OCI-LY7 (cell line): ENCODE data around the gene CDC42EP1. TPM values are rescaled to one million over a fixed set of nuclear protein-coding genes. Genes with fewer than 3 reads are reported as not detected.

Experiments used
- BruUV-seq: library from RNA; stranded (reverse); fragments of 400-500 nt; replicated peaks from 2 replicates; lab custom pipeline; 2021; lab: Mats Ljungman, UMichigan
- CTCF ChIA-PET: fragments of 300-600 bp; sonication (Branson Sonifier 250); formaldehyde crosslinking; loops from one replicate; lab custom pipeline; 2022; ENCODE audit warnings: antibody characterized with exemption; ENCODE audit not compliant: unreplicated experiment; lab: Charles Lee
- POLR2A ChIA-PET: fragments of 300-600 bp; sonication (Branson Sonifier 250); formaldehyde crosslinking; loops from one replicate; lab custom pipeline; 2022; ENCODE audit warnings: antibody characterized with exemption; lab: Charles Lee
- DNase-seq: peaks from one replicate; pipeline ENCODE4 v3.0.0-alpha.2; 2015; ENCODE audit warnings: low spot score
- H2AFZ ChIP-seq: fragments of 200-600 bp; sonication (generic), shearing (Covaris generic); 2 replicates; pipeline ENCODE4 v1.6.1; 2014; ENCODE audit warnings: mild to moderate bottlenecking, antibody characterized with exemption, low read length, moderate library complexity
- H3K27ac ChIP-seq: fragments of 200-600 bp; sonication (generic); 2 replicates; pipeline ENCODE4 v1.5.1; 2014; ENCODE audit warnings: mixed run types, low read depth, mild to moderate bottlenecking, moderate library complexity, low read length, inconsistent platforms; ENCODE audit not compliant: poor library complexity, severe bottlenecking
- H3K36me3 ChIP-seq: fragments of 200-600 bp; sonication (generic); 2 replicates; pipeline ENCODE4 v1.6.1; 2014; ENCODE audit warnings: mild to moderate bottlenecking, antibody characterized with exemption, low read length, moderate library complexity, mixed read lengths; ENCODE audit not compliant: insufficient read depth
- H3K4me1 ChIP-seq: fragments of 200-600 bp; sonication (generic); 2 replicates; pipeline ENCODE4 v1.5.1; 2014; ENCODE audit warnings: mild to moderate bottlenecking, low read length; ENCODE audit not compliant: insufficient read depth, poor library complexity, severe bottlenecking
- H3K4me2 ChIP-seq: fragments of 200-600 bp; sonication (generic); 2 replicates; pipeline ENCODE4 v1.6.1; 2014; ENCODE audit warnings: mild to moderate bottlenecking, low read length
- H3K4me3 ChIP-seq: fragments of 200-600 bp; sonication (generic); 2 replicates; pipeline ENCODE4 v1.5.1; 2014; ENCODE audit warnings: mild to moderate bottlenecking, low read depth, low read length; ENCODE audit not compliant: poor library complexity, severe bottlenecking
- H3K79me2 ChIP-seq: fragments of 200-600 bp; sonication (generic); 2 replicates; pipeline ENCODE4 v1.6.1; 2016; ENCODE audit warnings: low read depth, mild to moderate bottlenecking, low read length, moderate library complexity, mixed read lengths; ENCODE audit not compliant: insufficient read depth
- H3K9me2 ChIP-seq: fragments of 200-600 bp; sonication (generic); 2 replicates; pipeline ENCODE4 v1.6.1; 2016; ENCODE audit warnings: mild to moderate bottlenecking, low read length, mixed read lengths; ENCODE audit not compliant: insufficient read depth
- H3K9me3 ChIP-seq: fragments of 200-600 bp; sonication (generic); 2 replicates; pipeline ENCODE4 v1.6.1; 2014; ENCODE audit warnings: mild to moderate bottlenecking, mixed run types, low read length, mixed read lengths
- H4K20me1 ChIP-seq: fragments of 200-600 bp; sonication (generic); 2 replicates; pipeline ENCODE4 v1.6.1; 2014; ENCODE audit warnings: mild to moderate bottlenecking, antibody characterized with exemption, low read length, moderate library complexity, mixed read lengths; ENCODE audit not compliant: insufficient read depth
- EZH2phosphoT487 ChIP-seq: fragments of 200-600 bp; sonication (generic); IDR thresholded peaks from 2 replicates; pipeline ENCODE4 v1.6.1; 2018; ENCODE audit warnings: low read depth, borderline replicate concordance, mild to moderate bottlenecking, mixed run types, antibody characterized with exemption, low read length, moderate library complexity, mixed read lengths
- intact Hi-C: fragments of 100-400 bp; cut with micrococcal nuclease; formaldehyde crosslinking; loops from one replicate; pipeline ENCODE4 v1.10.0; 2022; ENCODE audit not compliant: unreplicated experiment
- total RNA-seq, 2 experiments: library from RNA; depleted of rRNA in 1 of 2; stranded (reverse); fragments of >200 nt in 1 of 2; shearing (Covaris generic) in 1 of 2; gene quantifications; 2 replicates each; pipeline ENCODE4 v1.2.3, GENCODE V29; 2014 to 2022
- TF ChIP-seq, protein P1 (sequence below): fragments of 200-600 bp; sonication (generic); conservative IDR thresholded peaks from 2 replicates; pipeline ENCODE4 v1.5.1; 2014; ENCODE audit warnings: mild to moderate bottlenecking, antibody characterized with exemption, low read length, moderate library complexity, mixed read lengths

Gene CDC42EP1
- total RNA-seq, 2 experiments from 2014 or later: not detected

DNA sequence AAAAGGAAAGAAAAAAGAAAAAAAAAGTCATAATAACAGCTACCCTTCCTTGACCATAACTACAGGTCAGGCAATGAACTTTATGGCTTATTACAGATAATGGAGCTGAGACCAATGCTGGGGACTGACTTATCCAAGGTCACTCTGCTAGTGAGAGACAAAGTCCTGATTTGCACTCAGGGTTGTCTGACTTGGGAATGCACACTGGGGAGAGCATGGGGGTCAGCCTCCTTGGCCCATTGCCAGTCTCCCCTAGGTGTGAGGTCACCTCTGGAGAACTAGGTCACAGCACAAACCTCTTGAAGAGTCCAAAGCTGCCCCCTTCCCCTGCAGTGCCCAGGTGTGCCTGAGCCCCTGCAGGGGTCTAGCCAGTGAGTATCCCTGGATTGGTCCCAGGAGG is 5.3 kb upstream of the CDC42EP1 start:
- CTCF ChIA-PET: no interaction called here

DNA sequence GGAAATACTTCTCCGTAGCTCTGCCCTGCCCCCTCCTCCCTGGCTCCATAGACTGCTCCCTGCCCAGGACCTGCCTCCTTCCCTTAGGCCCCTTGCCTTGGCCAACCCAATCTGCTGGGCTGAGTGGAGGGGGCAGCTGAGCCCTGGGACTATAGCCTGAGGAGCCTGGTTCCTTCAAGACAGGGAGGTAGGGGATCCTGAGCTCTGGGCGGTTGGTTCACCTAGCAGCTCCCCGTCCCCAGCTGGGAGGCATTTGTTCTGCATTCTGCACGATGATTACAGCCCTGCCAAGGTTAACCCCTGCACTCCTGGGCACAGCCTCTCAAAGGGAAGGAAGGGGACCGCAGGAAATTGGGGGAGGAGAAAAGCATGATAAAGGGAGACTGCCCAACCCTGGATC is 3.6 kb upstream of the CDC42EP1 start:
- H3K9me3 ChIP-seq: no peaks in the 10 kb centered on the region
- no peaks in the 10 kb centered on the region for H3K9me2 ChIP-seq
- H4K20me1 ChIP-seq: no peaks in the 10 kb centered on the region
- H3K4me1 ChIP-seq: no peaks in the 10 kb centered on the region
- no peak overlapping the region for H3K27ac ChIP-seq
- no peak overlapping the region for H3K4me3 ChIP-seq
- no peak overlapping the region for H3K4me2 ChIP-seq
- ChIA-PET POLR2A (no interaction called here), CTCF (no interaction called here)
- DNase-seq: no peak
- intact Hi-C loops: no loop called here
- TF ChIP-seq EZH2phosphoT487: no peak
- TF ChIP-seq, protein P1, sequence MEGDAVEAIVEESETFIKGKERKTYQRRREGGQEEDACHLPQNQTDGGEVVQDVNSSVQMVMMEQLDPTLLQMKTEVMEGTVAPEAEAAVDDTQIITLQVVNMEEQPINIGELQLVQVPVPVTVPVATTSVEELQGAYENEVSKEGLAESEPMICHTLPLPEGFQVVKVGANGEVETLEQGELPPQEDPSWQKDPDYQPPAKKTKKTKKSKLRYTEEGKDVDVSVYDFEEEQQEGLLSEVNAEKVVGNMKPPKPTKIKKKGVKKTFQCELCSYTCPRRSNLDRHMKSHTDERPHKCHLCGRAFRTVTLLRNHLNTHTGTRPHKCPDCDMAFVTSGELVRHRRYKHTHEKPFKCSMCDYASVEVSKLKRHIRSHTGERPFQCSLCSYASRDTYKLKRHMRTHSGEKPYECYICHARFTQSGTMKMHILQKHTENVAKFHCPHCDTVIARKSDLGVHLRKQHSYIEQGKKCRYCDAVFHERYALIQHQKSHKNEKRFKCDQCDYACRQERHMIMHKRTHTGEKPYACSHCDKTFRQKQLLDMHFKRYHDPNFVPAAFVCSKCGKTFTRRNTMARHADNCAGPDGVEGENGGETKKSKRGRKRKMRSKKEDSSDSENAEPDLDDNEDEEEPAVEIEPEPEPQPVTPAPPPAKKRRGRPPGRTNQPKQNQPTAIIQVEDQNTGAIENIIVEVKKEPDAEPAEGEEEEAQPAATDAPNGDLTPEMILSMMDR: no peak
- no peaks in the 10 kb centered on the region for H3K36me3 ChIP-seq
- no peaks in the 10 kb centered on the region for H3K79me2 ChIP-seq
- no peak overlapping the region for H2AFZ ChIP-seq
- BruUV-seq: no TSS peak

More for the DNA sequence above, 5.3 kb upstream of the CDC42EP1 start:
- intact Hi-C loops: no loop called here
- TF ChIP-seq, protein P1: no peak
- no peak for TF ChIP-seq EZH2phosphoT487
- no TSS peak for BruUV-seq
- H3K4me3 ChIP-seq: no peak overlapping the region
- H3K9me3 ChIP-seq: no peaks in the 10 kb centered on the region
- no peaks in the 10 kb centered on the region for H3K4me1 ChIP-seq
- POLR2A ChIA-PET: interaction anchor here (0.7 kb wide), 1 partner anchor 392 kb away, joined by 3 read pairs; no protein-coding TSS in a partner anchor
- H4K20me1 ChIP-seq: no peaks in the 10 kb centered on the region
- no peak overlapping the region for H3K27ac ChIP-seq
- H3K79me2 ChIP-seq: no peaks in the 10 kb centered on the region
- H2AFZ ChIP-seq: no peak overlapping the region
- H3K9me2 ChIP-seq: no peaks in the 10 kb centered on the region
- DNase-seq: no peak
- H3K4me2 ChIP-seq: no peak overlapping the region
- H3K36me3 ChIP-seq: no peaks in the 10 kb centered on the region

DNA sequence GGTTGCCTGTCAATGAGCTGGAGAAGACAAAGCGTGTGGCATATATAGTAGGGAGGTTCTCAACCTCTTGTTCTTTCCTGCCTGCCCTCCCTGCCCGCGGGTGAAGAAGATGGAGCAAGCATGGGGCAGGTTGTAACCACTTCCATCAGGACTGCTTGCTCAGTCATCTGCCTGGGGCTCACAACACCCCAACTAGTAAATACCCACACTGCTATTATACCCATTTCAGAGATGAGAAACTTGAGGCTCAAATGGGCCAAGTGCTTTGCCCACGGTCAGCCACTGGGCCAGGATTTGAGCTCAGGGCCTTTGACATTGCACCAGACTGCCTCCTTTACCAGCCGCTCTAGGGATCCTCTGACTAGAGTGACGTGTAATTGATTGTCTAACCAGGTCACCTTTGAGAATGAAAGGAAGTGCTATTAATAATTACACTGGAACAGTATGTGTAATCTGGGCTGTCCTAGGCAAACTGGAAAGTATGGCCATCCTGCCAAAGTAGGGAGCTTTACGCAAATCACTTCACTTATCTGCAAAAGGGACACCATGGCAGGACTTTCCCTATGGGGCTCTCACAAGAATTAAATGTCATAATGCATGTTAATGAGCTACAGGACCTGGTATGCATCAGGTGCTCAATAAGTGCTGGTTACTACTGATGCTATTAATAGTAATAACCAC is 2.8 kb upstream of the CDC42EP1 start:
- Histone ChIP-seq H3K4me1 (no peaks in the 10 kb centered on the region), H3K4me2 (no peak overlapping the region), H3K9me3 (no peaks in the 10 kb centered on the region), H4K20me1 (no peaks in the 10 kb centered on the region), H3K9me2 (no peaks in the 10 kb centered on the region), H3K36me3 (no peaks in the 10 kb centered on the region), H2AFZ (no peak overlapping the region), H3K27ac (no peak overlapping the region), H3K4me3 (no peak overlapping the region), H3K79me2 (no peaks in the 10 kb centered on the region)
- no TSS peak for BruUV-seq
- CTCF ChIA-PET: no interaction called here
- TF ChIP-seq EZH2phosphoT487: no peak
- TF ChIP-seq, protein P1: no peak
- intact Hi-C loops: no loop called here
- DNase-seq: no peak
- POLR2A ChIA-PET: no interaction called here
